Thyroid gland (tissue), 4 donors: ENCODE data around the gene CFH. TPM values are rescaled to one million over a fixed set of nuclear protein-coding genes. Genes with fewer than 3 reads are reported as not detected.

Source experiments
- DNase-seq, 2 donors: peaks; one replicate each; pipeline ENCODE4 v3.0.0-alpha.2; 2019
- H3K27ac ChIP-seq, 3 donors: fragments of 200-600 bp; sonication (generic); 1 replicate in 2 of 3; 2 replicates in 1 of 3; pipeline ENCODE4 v1.5.1; 2016 to 2019; ENCODE audit warnings: mild to moderate bottlenecking in 1 of 3, moderate library complexity in 1 of 3
- H3K27me3 ChIP-seq: fragments of 200-600 bp; sonication (generic); one replicate; pipeline ENCODE4 v1.5.1; 2019
- H3K36me3 ChIP-seq, 2 donors: fragments of 200-600 bp; sonication (generic); one replicate each; pipeline ENCODE4 v1.5.1; 2016 to 2019
- H3K4me1 ChIP-seq, 2 donors: fragments of 200-600 bp; sonication (generic); one replicate each; pipeline ENCODE4 v1.5.1; 2017 to 2019
- H3K4me3 ChIP-seq, 3 donors: fragments of 200-600 bp; sonication (generic); replicated peaks in 1 of 3; 1 replicate in 2 of 3; 2 replicates in 1 of 3; pipeline ENCODE4 v1.5.1; 2016; ENCODE audit warnings: mild to moderate bottlenecking in 1 of 3
- H3K9me3 ChIP-seq: fragments of 200-600 bp; sonication (generic); one replicate; pipeline ENCODE4 v1.5.1; 2017
- POLR2A ChIP-seq, 2 donors: fragments of 450-650 bp; IDR thresholded peaks; one replicate each; pipeline ENCODE4 v1.6.1; 2017; ENCODE audit warnings: antibody characterized with exemption in 2 of 2, mild to moderate bottlenecking in 2 of 2, moderate library complexity in 1 of 2
- WGBS, 2 donors: methylation state at CpG; one replicate each; pipeline ENCODE4 v1.1.5; 2017; 5-methylcytosine and 5-hydroxymethylcytosine counted together
- intact Hi-C: fragments of 100-400 bp; cut with DNase I; formaldehyde crosslinking; loops from one replicate; pipeline ENCODE4 v1.15.1; 2023
- total RNA-seq, 4 donors: library from RNA; depleted of rRNA; stranded (reverse); fragments of >200 nt; gene quantifications; one replicate each; pipeline ENCODE4 v1.2.3, GENCODE V29; 2016
- TF ChIP-seq, protein P1 (sequence below), 6 experiments: fragments of 200-600 bp in 3 of 6; fragments of 450-650 bp in 3 of 6; sonication (generic) in 3 of 6; IDR thresholded peaks; one replicate each; pipeline ENCODE4 v1.5.1; 2016 to 2019; ENCODE audit warnings: antibody characterized with exemption in 6 of 6, mild to moderate bottlenecking in 2 of 6, inconsistent platforms in 1 of 6, moderate library complexity in 1 of 6

CFH gene
- total RNA-seq, 4 donors from 2014 or later = 93.0 to 422 (median 229) TPM

DNA sequence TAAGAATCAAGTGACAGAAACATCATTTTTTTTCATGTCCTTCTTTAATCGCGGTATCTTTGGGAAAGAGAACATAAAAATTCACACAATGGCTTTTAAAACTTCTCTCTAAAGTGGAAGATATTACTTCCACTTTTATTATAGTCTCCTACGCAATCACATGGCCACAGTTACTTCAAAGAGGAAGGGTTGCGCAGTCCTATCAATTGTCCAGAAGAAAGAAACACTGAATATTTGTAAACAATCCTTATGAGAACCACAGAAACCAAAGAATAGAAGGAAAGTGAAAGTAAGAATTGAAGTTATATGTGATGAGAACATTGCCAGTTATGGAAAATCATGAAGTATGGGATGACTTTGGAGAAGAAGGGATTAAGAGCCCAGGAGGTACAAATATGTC, 32.6 kb downstream of the CFH start:
- TF ChIP-seq, protein P1, sequence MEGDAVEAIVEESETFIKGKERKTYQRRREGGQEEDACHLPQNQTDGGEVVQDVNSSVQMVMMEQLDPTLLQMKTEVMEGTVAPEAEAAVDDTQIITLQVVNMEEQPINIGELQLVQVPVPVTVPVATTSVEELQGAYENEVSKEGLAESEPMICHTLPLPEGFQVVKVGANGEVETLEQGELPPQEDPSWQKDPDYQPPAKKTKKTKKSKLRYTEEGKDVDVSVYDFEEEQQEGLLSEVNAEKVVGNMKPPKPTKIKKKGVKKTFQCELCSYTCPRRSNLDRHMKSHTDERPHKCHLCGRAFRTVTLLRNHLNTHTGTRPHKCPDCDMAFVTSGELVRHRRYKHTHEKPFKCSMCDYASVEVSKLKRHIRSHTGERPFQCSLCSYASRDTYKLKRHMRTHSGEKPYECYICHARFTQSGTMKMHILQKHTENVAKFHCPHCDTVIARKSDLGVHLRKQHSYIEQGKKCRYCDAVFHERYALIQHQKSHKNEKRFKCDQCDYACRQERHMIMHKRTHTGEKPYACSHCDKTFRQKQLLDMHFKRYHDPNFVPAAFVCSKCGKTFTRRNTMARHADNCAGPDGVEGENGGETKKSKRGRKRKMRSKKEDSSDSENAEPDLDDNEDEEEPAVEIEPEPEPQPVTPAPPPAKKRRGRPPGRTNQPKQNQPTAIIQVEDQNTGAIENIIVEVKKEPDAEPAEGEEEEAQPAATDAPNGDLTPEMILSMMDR (IDR thresholded peaks at IDR 0.05) = no peak
- no peak for TF ChIP-seq POLR2A (IDR thresholded peaks at IDR 0.05)
- DNase-seq = no peak
- WGBS, 2 donors = 88 to 91% methylated on average over 4 of the region's 4 CpGs
- no peak overlapping the region for H3K4me3 ChIP-seq
- H3K9me3 ChIP-seq = no peaks in the 10 kb centered on the region
- no peaks in the 10 kb centered on the region for H3K27me3 ChIP-seq
- peaks cover 0 to 2% of the 10 kb centered on the region in 2 donors for H3K36me3 ChIP-seq
- no peaks in the 10 kb centered on the region for H3K4me1 ChIP-seq
- no peak overlapping the region for H3K27ac ChIP-seq
- intact Hi-C loops = no loop called here

DNA sequence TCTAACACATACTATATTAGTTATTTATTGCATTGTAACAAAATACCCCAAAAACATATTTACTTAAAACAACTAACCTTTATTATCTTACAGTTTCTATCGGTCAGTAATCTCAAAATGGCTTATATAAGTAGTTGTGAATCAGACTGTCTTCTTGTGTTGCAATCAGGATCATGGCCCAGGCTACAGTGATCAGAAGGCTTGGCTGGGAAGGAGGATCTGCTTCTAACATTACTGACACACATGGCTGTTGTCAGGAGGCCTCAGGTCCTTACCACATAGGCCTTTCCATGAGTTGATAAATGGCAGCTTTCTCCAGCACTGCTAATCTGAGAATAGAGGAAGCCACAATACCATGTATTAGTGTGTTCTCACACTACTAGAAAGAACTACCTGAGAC, 33.7 kb downstream of the CFH start:
- Histone ChIP-seq H3K27ac (no peak overlapping the region), H3K9me3 (no peaks in the 10 kb centered on the region), H3K36me3 (peaks cover 0 to 2% of the 10 kb centered on the region in 2 donors), H3K4me3 (no peak overlapping the region), H3K27me3 (no peaks in the 10 kb centered on the region), H3K4me1 (no peaks in the 10 kb centered on the region)
- TF ChIP-seq POLR2A (IDR thresholded peaks at IDR 0.05) = no peak
- TF ChIP-seq, protein P1 (IDR thresholded peaks at IDR 0.05) = no peak
- intact Hi-C loops = no loop called here
- WGBS, 2 donors = 95 to 96% methylated on average over 1 of the region's 1 CpG
- no peak for DNase-seq

DNA sequence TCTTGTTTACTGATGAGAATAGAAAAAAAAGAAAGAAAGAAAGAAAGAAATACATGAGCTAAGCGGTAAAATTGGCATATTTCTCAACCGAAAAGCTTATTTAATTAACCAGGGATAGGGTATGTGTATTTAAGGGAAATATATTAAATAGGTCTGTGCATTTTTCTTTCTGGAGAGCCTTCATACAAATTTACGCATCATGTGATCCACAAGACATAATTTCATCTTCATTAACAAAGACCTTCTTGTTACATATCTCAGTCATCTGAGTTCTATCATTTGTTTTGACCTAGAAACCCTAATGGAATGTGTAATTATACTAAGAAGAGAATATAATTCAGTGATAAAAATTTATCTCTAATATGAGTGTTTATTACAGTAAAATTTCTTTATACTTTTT, 37.2 kb downstream of the CFH start:
- no peak overlapping the region for H3K27ac ChIP-seq
- intact Hi-C loops = no loop called here
- H3K4me3 ChIP-seq = no peak overlapping the region
- TF ChIP-seq, protein P1 (IDR thresholded peaks at IDR 0.05) = no peak
- no peak for TF ChIP-seq POLR2A (IDR thresholded peaks at IDR 0.05)
- no peak for DNase-seq
- peaks cover 0 to 2% of the 10 kb centered on the region in 2 donors for H3K36me3 ChIP-seq
- WGBS, 2 donors = 95 to 96% methylated on average over 3 of the region's 3 CpGs
- H3K27me3 ChIP-seq = no peaks in the 10 kb centered on the region
- no peaks in the 10 kb centered on the region for H3K9me3 ChIP-seq
- H3K4me1 ChIP-seq = no peaks in the 10 kb centered on the region

DNA sequence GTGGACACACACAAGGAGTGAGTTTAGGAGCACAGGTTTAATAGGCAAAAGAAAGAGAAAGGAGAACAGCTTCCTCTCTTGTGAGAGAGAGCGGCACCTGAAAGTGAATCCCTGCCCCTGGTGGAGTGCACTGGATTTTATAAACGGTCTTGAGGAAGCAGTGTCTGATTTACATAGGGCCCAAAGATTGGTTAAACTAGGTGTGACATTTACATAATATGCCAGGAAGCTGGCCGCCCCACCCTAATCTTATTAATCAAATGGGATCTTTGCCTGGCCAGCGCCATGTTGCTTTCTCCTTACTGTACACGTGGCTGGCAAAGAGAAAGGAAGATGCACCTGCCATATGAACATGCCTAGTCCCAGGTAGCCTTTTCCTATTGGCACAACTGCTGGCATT, 38.7 kb downstream of the CFH start:
- H3K9me3 ChIP-seq = no peaks in the 10 kb centered on the region
- 71 to 72% methylated on average over 5 of the region's 5 CpGs for WGBS, 2 donors
- H3K4me1 ChIP-seq = no peaks in the 10 kb centered on the region
- intact Hi-C loops = no loop called here
- no peaks in the 10 kb centered on the region for H3K27me3 ChIP-seq
- TF ChIP-seq, protein P1 (IDR thresholded peaks at IDR 0.05) = no peak
- TF ChIP-seq POLR2A (IDR thresholded peaks at IDR 0.05) = no peak
- H3K4me3 ChIP-seq = no peak overlapping the region
- no peaks in the 10 kb centered on the region for H3K36me3 ChIP-seq
- DNase-seq = no peak
- no peak overlapping the region for H3K27ac ChIP-seq

DNA sequence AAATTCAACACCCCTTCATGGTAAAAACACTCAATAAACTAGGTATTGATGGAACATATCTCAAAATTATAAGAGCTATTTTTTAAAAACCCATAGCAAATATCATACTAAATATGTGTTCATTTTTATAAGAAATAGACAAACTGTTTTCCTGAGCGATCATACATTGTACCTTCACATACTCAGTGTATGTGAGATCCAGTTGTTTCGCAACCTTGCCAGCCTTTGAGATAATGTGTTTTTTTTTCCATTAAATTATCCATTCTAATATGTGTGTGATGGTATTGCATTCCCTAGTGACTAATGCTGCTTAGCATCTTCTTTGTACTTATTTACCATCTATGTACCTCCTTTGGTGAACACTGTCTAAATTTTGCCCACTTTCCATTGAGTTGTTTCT, 47.1 kb downstream of the CFH start:
- H3K4me1 ChIP-seq = no peaks in the 10 kb centered on the region
- DNase-seq = no peak
- TF ChIP-seq POLR2A (IDR thresholded peaks at IDR 0.05) = no peak
- TF ChIP-seq, protein P1 (IDR thresholded peaks at IDR 0.05) = no peak
- H3K27ac ChIP-seq = no peak overlapping the region
- intact Hi-C loops = no loop called here
- 98% methylated on average over 2 of the region's 2 CpGs for WGBS, 2 donors
- H3K27me3 ChIP-seq = no peaks in the 10 kb centered on the region
- no peaks in the 10 kb centered on the region for H3K9me3 ChIP-seq
- H3K36me3 ChIP-seq = no peaks in the 10 kb centered on the region
- no peak overlapping the region for H3K4me3 ChIP-seq
